Activated CD8-positive, alpha-beta memory T cell treated with anti-CD3 and anti-CD28 coated beads, Interleukin-2, amount 10 ng/mL, durations not matched to agents 7 days and 5 days (primary cell): ENCODE results near the gene CSK. TPM values are rescaled to one million over a fixed set of nuclear protein-coding genes. Genes with fewer than 3 reads are reported as not detected.

ENCODE experiments used
- ATAC-seq: fragments of 150-1000 bp; cut with Tn5 transposase; one replicate; pipeline ENCODE4 v1.10.0; 2021; ENCODE audit warnings: moderate library complexity
- CTCF ChIA-PET: fragments of 350-600 bp; sonication (Branson Sonifier 250); formaldehyde crosslinking; loops from one replicate; lab custom pipeline; 2021; ENCODE audit warnings: antibody characterized with exemption; lab: Charles Lee
- DNase-seq: peaks from one replicate; pipeline ENCODE4 v3.0.0-alpha.2; 2020
- H3K27ac Mint-ChIP-seq: one replicate; pipeline ENCODE4 v1.8.0; 2021; ENCODE audit warnings: mild to moderate bottlenecking, mixed read lengths
- H3K27me3 Mint-ChIP-seq: one replicate; pipeline ENCODE4 v1.8.0; 2021; ENCODE audit warnings: mixed read lengths
- H3K36me3 Mint-ChIP-seq: one replicate; pipeline ENCODE4 v1.8.0; 2021; ENCODE audit warnings: mild to moderate bottlenecking, mixed read lengths
- H3K4me1 Mint-ChIP-seq: one replicate; pipeline ENCODE4 v1.8.0; 2021; ENCODE audit warnings: mixed read lengths
- H3K4me3 Mint-ChIP-seq: one replicate; pipeline ENCODE4 v1.8.0; 2021; ENCODE audit warnings: mild to moderate bottlenecking, moderate library complexity, mixed read lengths
- H3K9me3 Mint-ChIP-seq: one replicate; pipeline ENCODE4 v1.8.0; 2022; ENCODE audit warnings: low read depth, mixed read lengths
- total RNA-seq, 2 experiments: library from RNA; stranded (reverse); gene quantifications; one replicate each; pipeline ENCODE4 v1.2.3, GENCODE V29; 2021

The CSK gene
- total RNA-seq, 2 experiments from 2014 or later = 349 to 369 TPM

- ATAC-seq (no peak), DNase-seq (no peak)
- Mint-ChIP-seq H3K27ac (no peak overlapping the region), H3K27me3 (no peaks in the 10 kb centered on the region), H3K9me3 (no peaks in the 10 kb centered on the region), H3K4me3 (no peak overlapping the region), H3K4me1 (peaks cover 49% of the 10 kb centered on the region), H3K36me3 (peaks cover 48% of the 10 kb centered on the region)
- CTCF ChIA-PET = interaction anchor here (1.0 to 25.9 kb wide), 2 partner anchors 23 to 168 kb away, joined by 3 to 1355 read pairs; partner anchors contain the start of gene CSK
Measured at GRCh38 chr15:74802290-74802689, 20.4 kb downstream of the CSK start.

GRCh38 chr15:74802862-74803447, 21.1 kb downstream of the CSK start:
- peaks cover 48% of the 10 kb centered on the region for H3K36me3 Mint-ChIP-seq
- H3K9me3 Mint-ChIP-seq = no peaks in the 10 kb centered on the region
- H3K27me3 Mint-ChIP-seq = no peaks in the 10 kb centered on the region
- H3K27ac Mint-ChIP-seq = no peak overlapping the region
- H3K4me1 Mint-ChIP-seq = peaks cover 42% of the 10 kb centered on the region
- CTCF ChIA-PET = interaction anchor here (0.6 to 25.9 kb wide), 4 partner anchors 18 to 65 kb away, joined by 3 to 1355 read pairs (median 28); partner anchors contain the start of gene CSK
- ATAC-seq (no peak), DNase-seq (no peak)
- no peak overlapping the region for H3K4me3 Mint-ChIP-seq

GRCh38 chr15:74804935-74805334, 23.1 kb downstream of the CSK start:
- H3K27me3 Mint-ChIP-seq = peaks cover 2% of the 10 kb centered on the region
- DNase-seq (no peak), ATAC-seq (no peak)
- H3K4me1 Mint-ChIP-seq = peaks cover 22% of the 10 kb centered on the region
- CTCF ChIA-PET = interaction anchor here (0.9 to 5.6 kb wide), 16 partner anchors 8 to 172 kb away, joined by 3 to 54 read pairs (median 4); partner anchors contain the start of genes LMAN1L and ULK3
- no peak overlapping the region for H3K4me3 Mint-ChIP-seq
- H3K36me3 Mint-ChIP-seq = peaks cover 35% of the 10 kb centered on the region
- no peak overlapping the region for H3K27ac Mint-ChIP-seq
- H3K9me3 Mint-ChIP-seq = no peaks in the 10 kb centered on the region

- H3K4me1 Mint-ChIP-seq = peaks cover 18% of the 10 kb centered on the region
- ATAC-seq = no peak
- no peak for DNase-seq
- H3K9me3 Mint-ChIP-seq = no peaks in the 10 kb centered on the region
- peaks cover 2% of the 10 kb centered on the region for H3K27me3 Mint-ChIP-seq
- H3K36me3 Mint-ChIP-seq = peaks cover 20% of the 10 kb centered on the region
- H3K27ac Mint-ChIP-seq = no peak overlapping the region
- H3K4me3 Mint-ChIP-seq = no peak overlapping the region
- CTCF ChIA-PET = interaction anchor here (1.0 to 5.6 kb wide), 9 partner anchors 10 to 94 kb away, joined by 3 to 54 read pairs (median 5); no protein-coding TSS in a partner anchor
Measured at GRCh38 chr15:74807282-74807681, 25.4 kb downstream of the CSK start.

- peaks cover 2% of the 10 kb centered on the region for H3K27me3 Mint-ChIP-seq
- no peak overlapping the region for H3K4me3 Mint-ChIP-seq
Measured at GRCh38 chr15:74808078-74808839, 26.4 kb downstream of the CSK start.

GRCh38 chr15:74808840-74809229, 27.0 kb downstream of the CSK start:
- peaks cover 18% of the 10 kb centered on the region for H3K4me1 Mint-ChIP-seq
- H3K9me3 Mint-ChIP-seq = no peaks in the 10 kb centered on the region
- no peak overlapping the region for H3K27ac Mint-ChIP-seq
- ATAC-seq = no peak
- H3K4me3 Mint-ChIP-seq = no peak overlapping the region
- DNase-seq = no peak
- CTCF ChIA-PET = interaction anchor here (0.6 to 5.6 kb wide), 7 partner anchors 9 to 67 kb away, joined by 3 to 54 read pairs (median 4); no protein-coding TSS in a partner anchor
- H3K36me3 Mint-ChIP-seq = peaks cover 12% of the 10 kb centered on the region
- H3K27me3 Mint-ChIP-seq = peaks cover 2% of the 10 kb centered on the region

More at GRCh38 chr15:74808078-74808839, 26.4 kb downstream of the CSK start:
- CTCF ChIA-PET = interaction anchor here (0.6 to 5.6 kb wide), 9 partner anchors 9 to 93 kb away, joined by 3 to 54 read pairs (median 5); no protein-coding TSS in a partner anchor
- Mint-ChIP-seq H3K27ac (no peak overlapping the region), H3K9me3 (no peaks in the 10 kb centered on the region), H3K36me3 (peaks cover 14% of the 10 kb centered on the region), H3K4me1 (peaks cover 18% of the 10 kb centered on the region)
- ATAC-seq (no peak), DNase-seq (no peak)

- peaks cover 8% of the 10 kb centered on the region for H3K36me3 Mint-ChIP-seq
- H3K9me3 Mint-ChIP-seq = no peaks in the 10 kb centered on the region
- peaks cover 15% of the 10 kb centered on the region for H3K4me1 Mint-ChIP-seq
- H3K27me3 Mint-ChIP-seq = peaks cover 2% of the 10 kb centered on the region
- no peak overlapping the region for H3K4me3 Mint-ChIP-seq
- DNase-seq = no peak
- H3K27ac Mint-ChIP-seq = no peak overlapping the region
- ATAC-seq = no peak
- CTCF ChIA-PET = interaction anchor here (0.6 to 1.7 kb wide), 5 partner anchors 12 to 67 kb away, joined by 3 to 6 read pairs (median 4); no protein-coding TSS in a partner anchor
Measured at GRCh38 chr15:74809242-74809641, 27.4 kb downstream of the CSK start.

GRCh38 chr15:74809956-74810355, 28.1 kb downstream of the CSK start:
- Mint-ChIP-seq H3K4me1 (peaks cover 11% of the 10 kb centered on the region), H3K27ac (no peak overlapping the region), H3K36me3 (peaks cover 3% of the 10 kb centered on the region), H3K4me3 (no peak overlapping the region), H3K27me3 (peaks cover 2% of the 10 kb centered on the region), H3K9me3 (no peaks in the 10 kb centered on the region)
- DNase-seq = no peak
- ATAC-seq = no peak
- CTCF ChIA-PET = interaction anchor here (0.7 to 1.8 kb wide), 8 partner anchors 10 to 42 kb away, joined by 3 to 7 read pairs (median 4); no protein-coding TSS in a partner anchor

- CTCF ChIA-PET = interaction anchor here (1.2 kb wide), 1 partner anchor 8 kb away, joined by 3 read pairs; no protein-coding TSS in a partner anchor
- H3K4me1 Mint-ChIP-seq = peaks cover 6% of the 10 kb centered on the region
- ATAC-seq = no peak
- no peak for DNase-seq
- no peaks in the 10 kb centered on the region for H3K36me3 Mint-ChIP-seq
- peaks cover 2% of the 10 kb centered on the region for H3K27me3 Mint-ChIP-seq
- H3K9me3 Mint-ChIP-seq = no peaks in the 10 kb centered on the region
- no peak within 1 kb of the TSS for H3K27ac Mint-ChIP-seq
- no peak within 1 kb of the TSS for H3K4me3 Mint-ChIP-seq
Measured at GRCh38 chr15:74812533-74812932, 30.7 kb downstream of the CSK start, which contains the start of gene LMAN1L. Gene LMAN1L (plus strand): TSS chr15:74812835. CDS start chr15:74812855, 20 bp downstream.

- no peaks in the 10 kb centered on the region for H3K36me3 Mint-ChIP-seq
Measured at GRCh38 chr15:74815121-74815934, 33.4 kb downstream of the CSK start.

GRCh38 chr15:74815961-74816360, 34.1 kb downstream of the CSK start:
- Mint-ChIP-seq H3K4me3 (no peak overlapping the region), H3K27me3 (no peaks in the 10 kb centered on the region), H3K9me3 (no peaks in the 10 kb centered on the region), H3K4me1 (peaks cover 15% of the 10 kb centered on the region), H3K27ac (no peak overlapping the region), H3K36me3 (no peaks in the 10 kb centered on the region)
- no peak for DNase-seq
- CTCF ChIA-PET = interaction anchor here (1.6 to 9.2 kb wide), 3 partner anchors 16 to 46 kb away, joined by 3 to 53 read pairs (median 6); no protein-coding TSS in a partner anchor
- ATAC-seq = no peak

More at GRCh38 chr15:74815121-74815934, 33.4 kb downstream of the CSK start:
- Mint-ChIP-seq H3K4me1 (peaks cover 15% of the 10 kb centered on the region), H3K27me3 (no peaks in the 10 kb centered on the region), H3K4me3 (no peak overlapping the region), H3K27ac (no peak overlapping the region), H3K9me3 (no peaks in the 10 kb centered on the region)
- DNase-seq = no peak
- no peak for ATAC-seq
- CTCF ChIA-PET = interaction anchor here (1.6 to 9.2 kb wide), 3 partner anchors 16 to 45 kb away, joined by 3 to 53 read pairs (median 6); no protein-coding TSS in a partner anchor

GRCh38 chr15:74816624-74817369, 34.9 kb downstream of the CSK start:
- peaks cover 15% of the 10 kb centered on the region for H3K4me1 Mint-ChIP-seq
- H3K9me3 Mint-ChIP-seq = no peaks in the 10 kb centered on the region
- CTCF ChIA-PET = interaction anchor here (1.1 to 9.2 kb wide), 4 partner anchors 9 to 47 kb away, joined by 5 to 53 read pairs (median 6); no protein-coding TSS in a partner anchor
- DNase-seq (no peak), ATAC-seq (no peak)
- H3K36me3 Mint-ChIP-seq = no peaks in the 10 kb centered on the region
- H3K27ac Mint-ChIP-seq = no peak overlapping the region
- H3K27me3 Mint-ChIP-seq = no peaks in the 10 kb centered on the region
- no peak overlapping the region for H3K4me3 Mint-ChIP-seq
